HUES64 (cell line): ENCODE measurements around the gene C1orf87.

Source experiments
- H3K27ac ChIP-seq: 2 replicates; pipeline ENCODE4 v1.7.0; 2013; ENCODE audit warnings: low read depth, low read length, inconsistent platforms
- H3K27me3 ChIP-seq: 2 replicates; pipeline ENCODE4 v1.6.1; 2013; ENCODE audit warnings: mild to moderate bottlenecking, low read length; ENCODE audit not compliant: insufficient read depth
- H3K36me3 ChIP-seq: 2 replicates; pipeline ENCODE4 v1.6.1; 2013; ENCODE audit warnings: mild to moderate bottlenecking, low read length; ENCODE audit not compliant: insufficient read depth
- H3K4me1 ChIP-seq: 2 replicates; pipeline ENCODE4 v1.6.1; 2013; ENCODE audit warnings: mild to moderate bottlenecking, low read length, moderate library complexity; ENCODE audit not compliant: insufficient read depth
- H3K4me3 ChIP-seq: 2 replicates; pipeline ENCODE4 v1.5.1; 2013; ENCODE audit warnings: mild to moderate bottlenecking, low read length, moderate library complexity
- H3K9ac ChIP-seq: 2 replicates; pipeline ENCODE4 v1.6.1; 2013; ENCODE audit warnings: mild to moderate bottlenecking, low read depth, low read length
- H3K9me3 ChIP-seq: 2 replicates; pipeline ENCODE4 v1.6.1; 2013; ENCODE audit warnings: low read depth, low read length; ENCODE audit not compliant: insufficient read depth
- WGBS: fragments of 150-250, 120-280 bp; methylation state at CpG from one replicate; pipeline ENCODE4 v1.1.7; 2013; ENCODE audit warnings: missing lambda C conversion rate; 5-methylcytosine and 5-hydroxymethylcytosine counted together

Gene C1orf87

GRCh38 chr1:59994302-59995198 lies 79.0 kb downstream of the C1orf87 start:
- no peaks in the 10 kb centered on the region for H3K9me3 ChIP-seq
- no peak overlapping the region for H3K9ac ChIP-seq
- WGBS, result 89% methylated on average over 4 of the region's 4 CpGs
- no peak overlapping the region for H3K4me3 ChIP-seq
- peaks cover 19% of the 10 kb centered on the region for H3K4me1 ChIP-seq
- no peak overlapping the region for H3K27ac ChIP-seq
- no peaks in the 10 kb centered on the region for H3K27me3 ChIP-seq
- H3K36me3 ChIP-seq, result no peaks in the 10 kb centered on the region

GRCh38 chr1:59992040-59992820 lies 81.3 kb downstream of the C1orf87 start:
- Histone ChIP-seq H3K4me1 (no peaks in the 10 kb centered on the region), H3K9me3 (no peaks in the 10 kb centered on the region), H3K36me3 (no peaks in the 10 kb centered on the region), H3K9ac (no peak overlapping the region), H3K27ac (no peak overlapping the region), H3K27me3 (no peaks in the 10 kb centered on the region), H3K4me3 (no peak overlapping the region)
- 100% methylated on average over 2 of the region's 5 CpGs for WGBS

- WGBS, result 90% methylated on average over 9 of the region's 9 CpGs
- Histone ChIP-seq H3K4me1 (no peaks in the 10 kb centered on the region), H3K9ac (no peak overlapping the region), H3K27ac (no peak overlapping the region), H3K36me3 (no peaks in the 10 kb centered on the region), H3K4me3 (no peak overlapping the region), H3K27me3 (no peaks in the 10 kb centered on the region), H3K9me3 (no peaks in the 10 kb centered on the region)
Measured at GRCh38 chr1:59990470-59990869, 83.1 kb downstream of the C1orf87 start.

GRCh38 chr1:59986516-59987310 lies 86.9 kb downstream of the C1orf87 start:
- H3K27me3 ChIP-seq, result no peaks in the 10 kb centered on the region
- no peaks in the 10 kb centered on the region for H3K9me3 ChIP-seq
- no peak overlapping the region for H3K4me3 ChIP-seq
- H3K4me1 ChIP-seq, result no peaks in the 10 kb centered on the region
- no peak overlapping the region for H3K27ac ChIP-seq
- 88% methylated on average over 12 of the region's 12 CpGs for WGBS
- no peak overlapping the region for H3K9ac ChIP-seq
- no peaks in the 10 kb centered on the region for H3K36me3 ChIP-seq

GRCh38 chr1:59985911-59986515 lies 87.6 kb downstream of the C1orf87 start:
- Histone ChIP-seq H3K27ac (no peak overlapping the region), H3K4me3 (no peak overlapping the region), H3K27me3 (no peaks in the 10 kb centered on the region), H3K4me1 (no peaks in the 10 kb centered on the region), H3K36me3 (no peaks in the 10 kb centered on the region), H3K9me3 (no peaks in the 10 kb centered on the region), H3K9ac (no peak overlapping the region)
- WGBS, result 93% methylated on average over 8 of the region's 8 CpGs

- Histone ChIP-seq H3K4me3 (no peak overlapping the region), H3K4me1 (no peaks in the 10 kb centered on the region), H3K9ac (no peak overlapping the region), H3K9me3 (no peaks in the 10 kb centered on the region), H3K27ac (no peak overlapping the region), H3K36me3 (no peaks in the 10 kb centered on the region), H3K27me3 (peaks cover 13% of the 10 kb centered on the region)
- WGBS, result 91% methylated on average over 5 of the region's 5 CpGs
Measured at GRCh38 chr1:59979666-59980065, 93.9 kb downstream of the C1orf87 start.

GRCh38 chr1:59978511-59978910 lies 95.1 kb downstream of the C1orf87 start:
- no peak overlapping the region for H3K9ac ChIP-seq
- no peaks in the 10 kb centered on the region for H3K4me1 ChIP-seq
- H3K27me3 ChIP-seq, result peaks cover 13% of the 10 kb centered on the region
- H3K36me3 ChIP-seq, result no peaks in the 10 kb centered on the region
- H3K9me3 ChIP-seq, result no peaks in the 10 kb centered on the region
- no peak overlapping the region for H3K27ac ChIP-seq
- 86% methylated on average over 2 of the region's 2 CpGs for WGBS
- H3K4me3 ChIP-seq, result no peak overlapping the region

GRCh38 chr1:59978026-59978425 lies 95.5 kb downstream of the C1orf87 start:
- Histone ChIP-seq H3K27ac (no peak overlapping the region), H3K4me3 (no peak overlapping the region), H3K27me3 (peaks cover 13% of the 10 kb centered on the region), H3K4me1 (no peaks in the 10 kb centered on the region), H3K9me3 (no peaks in the 10 kb centered on the region), H3K36me3 (no peaks in the 10 kb centered on the region), H3K9ac (no peak overlapping the region)
- 100% methylated on average over 1 of the region's 1 CpG for WGBS

GRCh38 chr1:59977075-59977410 lies 96.5 kb downstream of the C1orf87 start:
- Histone ChIP-seq H3K4me3 (no peak overlapping the region), H3K36me3 (no peaks in the 10 kb centered on the region), H3K9me3 (no peaks in the 10 kb centered on the region), H3K4me1 (no peaks in the 10 kb centered on the region), H3K27ac (no peak overlapping the region), H3K9ac (no peak overlapping the region), H3K27me3 (peaks cover 13% of the 10 kb centered on the region)
- WGBS, result 84% methylated on average over 4 of the region's 4 CpGs

- H3K27ac ChIP-seq, result no peak overlapping the region
- WGBS, result 47% methylated on average over 18 of the region's 19 CpGs
- peaks cover 13% of the 10 kb centered on the region for H3K27me3 ChIP-seq
- peak overlapping the region; percentile 41 for H3K4me3 ChIP-seq
- no peak overlapping the region for H3K9ac ChIP-seq
- H3K36me3 ChIP-seq, result no peaks in the 10 kb centered on the region
- no peaks in the 10 kb centered on the region for H3K4me1 ChIP-seq
- H3K9me3 ChIP-seq, result no peaks in the 10 kb centered on the region
Measured at GRCh38 chr1:59976194-59977074, 97.1 kb downstream of the C1orf87 start.
